Measurements from ENCODE around the gene H2AZ2.
"Not testable (repeated sequence)": the region's sequence is repeated elsewhere in the genome, so short reads cannot be mapped to it uniquely, and the experiment has no call there.

The H2AZ2 gene

DNA sequence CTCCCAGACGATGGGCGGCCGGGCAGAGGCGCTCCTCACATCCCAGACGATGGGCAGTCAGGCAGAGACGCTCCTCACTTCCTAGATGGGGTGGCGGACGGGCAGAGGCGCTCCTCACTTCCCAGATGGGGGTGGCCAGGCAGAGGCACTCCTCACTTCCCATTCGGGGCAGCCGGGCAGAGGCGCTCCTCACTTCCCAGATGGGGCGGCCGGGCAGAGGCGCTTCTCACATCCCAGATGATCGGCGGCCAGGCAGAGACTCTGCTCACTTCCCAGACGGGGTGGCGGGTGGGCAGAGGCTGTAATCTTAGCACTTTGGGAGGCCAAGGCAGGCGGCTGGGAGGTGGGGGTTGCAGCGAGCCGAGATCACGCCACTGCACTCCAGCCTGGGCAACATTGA is 24.0 kb upstream of the H2AZ2 start:
- DNase-seq (ENCODE audit: extremely low read depth in 1 of 2, low read depth in 1 of 2): not testable (repeated sequence)

DNA sequence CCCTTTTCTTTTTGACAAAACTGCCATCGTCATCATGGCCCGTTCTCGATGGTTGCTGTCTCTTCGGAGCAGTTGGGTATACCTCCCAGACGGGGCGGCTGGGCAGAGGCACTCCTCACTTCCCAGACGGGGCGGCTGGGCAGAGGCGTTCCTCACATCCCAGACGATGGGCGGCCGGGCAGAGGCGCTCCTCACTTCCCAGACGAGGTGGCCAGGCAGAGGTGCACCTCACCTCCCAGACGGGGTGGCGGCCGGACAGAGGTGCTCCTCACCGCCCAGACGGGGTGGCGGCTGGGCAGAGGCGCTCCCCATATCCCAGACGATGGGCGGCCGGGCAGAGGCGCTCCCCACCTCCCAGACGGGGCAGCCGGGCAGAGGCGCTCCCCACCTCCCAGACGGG is 22.9 kb upstream of the H2AZ2 start:
- DNase-seq (ENCODE audit: extremely low read depth in 1 of 2, low read depth in 1 of 2): not testable (repeated sequence)

DNA sequence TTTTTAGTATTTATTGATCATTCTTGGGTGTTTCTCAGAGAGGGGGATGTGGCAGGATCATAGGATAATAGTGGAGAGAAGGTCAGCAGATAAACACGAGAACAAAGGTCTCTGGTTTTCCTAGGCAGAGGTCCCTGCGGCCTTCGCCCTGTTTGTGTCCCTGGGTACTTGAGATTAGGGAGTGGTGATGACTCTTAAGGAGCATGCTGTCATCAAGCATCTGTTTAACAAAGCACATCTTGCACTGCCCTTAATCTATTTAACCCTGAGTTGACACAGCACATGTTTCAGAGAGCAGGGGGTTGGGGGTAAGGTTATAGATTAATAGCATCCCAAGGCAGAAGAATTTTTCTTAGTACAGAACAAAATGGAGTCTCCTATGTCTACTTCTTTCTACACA is 22.4 kb upstream of the H2AZ2 start:
- not testable (repeated sequence) for DNase-seq (ENCODE audit: extremely low read depth in 1 of 2, low read depth in 1 of 2)

DNA sequence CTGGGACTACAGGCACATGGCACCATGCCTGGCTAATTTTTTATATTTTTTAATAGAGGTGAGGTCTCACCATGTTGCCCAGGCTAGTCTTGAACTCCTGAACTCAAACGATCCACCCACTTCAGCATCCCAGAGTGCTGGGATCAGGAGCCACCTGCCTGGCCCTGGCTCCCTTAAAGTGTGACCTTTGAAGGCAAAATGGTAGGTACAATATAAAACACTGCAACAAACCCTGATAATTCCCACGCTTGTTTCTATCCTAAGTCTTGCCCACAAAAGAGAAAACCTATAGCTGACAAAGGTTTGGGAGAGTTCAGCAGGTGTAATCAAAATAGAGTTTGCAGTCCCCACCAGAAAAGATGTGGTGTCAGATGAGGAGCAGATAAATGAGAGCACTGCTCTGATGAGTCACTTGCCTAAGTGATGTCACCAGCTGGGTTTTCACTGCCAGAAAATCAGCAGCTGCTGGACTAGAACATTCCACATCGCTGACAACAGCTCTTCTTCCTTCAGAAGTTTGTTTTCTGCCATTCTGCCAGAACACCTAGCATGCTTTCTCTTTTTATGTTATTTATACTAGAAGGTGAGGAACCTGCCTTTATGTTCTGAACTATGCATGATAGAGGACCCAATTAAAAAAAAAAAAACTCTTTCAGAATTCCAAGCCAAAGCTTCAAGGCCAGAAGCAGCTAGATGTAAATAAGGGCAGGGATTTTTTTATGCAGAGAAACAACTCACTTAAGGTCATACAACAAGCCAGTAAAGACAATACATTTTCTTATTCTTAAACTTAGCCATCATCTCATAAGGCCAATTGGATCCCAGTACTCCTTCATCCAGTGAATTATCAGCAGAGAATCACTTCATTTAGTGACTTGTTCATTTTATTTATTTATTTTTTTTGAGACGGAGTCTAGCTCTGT is 19.4 kb upstream of the H2AZ2 start:
- no peak for DNase-seq (ENCODE audit: extremely low read depth in 1 of 2, low read depth in 1 of 2)

DNA sequence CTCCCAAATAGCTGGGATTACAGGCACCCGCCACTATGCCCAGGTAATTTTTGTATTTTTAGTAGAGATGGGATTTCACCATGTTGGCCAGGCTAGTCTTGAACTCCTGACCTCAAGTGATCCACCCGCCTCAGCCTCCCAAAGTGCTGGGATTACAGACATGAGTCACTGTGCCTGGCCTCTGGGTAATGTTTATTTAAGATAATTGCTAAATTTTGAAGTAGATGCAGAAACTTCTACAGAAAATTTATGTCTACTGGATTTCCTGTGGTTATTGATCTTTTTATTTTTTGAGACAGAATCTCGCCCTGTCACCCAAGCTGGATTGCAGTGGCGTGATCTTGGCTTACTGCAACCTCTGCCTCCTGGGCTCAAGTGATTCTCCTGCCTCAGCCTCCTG is 14.1 kb upstream of the H2AZ2 start:
- DNase-seq (ENCODE audit: extremely low read depth in 1 of 2, low read depth in 1 of 2): not testable (repeated sequence)

DNA sequence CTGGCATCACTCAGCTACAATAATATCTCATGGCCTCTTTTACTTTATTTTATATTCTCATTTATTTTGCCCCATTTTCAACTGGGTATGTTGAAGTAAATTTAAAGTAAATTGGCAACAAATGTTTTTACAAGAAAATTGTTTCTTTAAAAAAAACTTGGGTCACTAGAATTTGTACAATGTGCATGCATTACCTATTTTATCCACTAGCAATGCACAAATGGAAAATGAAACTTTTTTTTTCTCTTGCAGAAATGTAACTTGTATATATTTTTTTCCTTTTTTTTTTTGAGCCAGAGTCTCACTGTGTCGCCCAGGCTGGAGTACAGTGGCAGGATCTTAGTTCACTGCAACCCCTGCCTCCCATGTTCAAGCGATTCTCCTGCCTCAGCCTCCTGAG is 10.3 kb upstream of the H2AZ2 start:
- no peak for DNase-seq (ENCODE audit: extremely low read depth in 1 of 2, low read depth in 1 of 2)

DNA sequence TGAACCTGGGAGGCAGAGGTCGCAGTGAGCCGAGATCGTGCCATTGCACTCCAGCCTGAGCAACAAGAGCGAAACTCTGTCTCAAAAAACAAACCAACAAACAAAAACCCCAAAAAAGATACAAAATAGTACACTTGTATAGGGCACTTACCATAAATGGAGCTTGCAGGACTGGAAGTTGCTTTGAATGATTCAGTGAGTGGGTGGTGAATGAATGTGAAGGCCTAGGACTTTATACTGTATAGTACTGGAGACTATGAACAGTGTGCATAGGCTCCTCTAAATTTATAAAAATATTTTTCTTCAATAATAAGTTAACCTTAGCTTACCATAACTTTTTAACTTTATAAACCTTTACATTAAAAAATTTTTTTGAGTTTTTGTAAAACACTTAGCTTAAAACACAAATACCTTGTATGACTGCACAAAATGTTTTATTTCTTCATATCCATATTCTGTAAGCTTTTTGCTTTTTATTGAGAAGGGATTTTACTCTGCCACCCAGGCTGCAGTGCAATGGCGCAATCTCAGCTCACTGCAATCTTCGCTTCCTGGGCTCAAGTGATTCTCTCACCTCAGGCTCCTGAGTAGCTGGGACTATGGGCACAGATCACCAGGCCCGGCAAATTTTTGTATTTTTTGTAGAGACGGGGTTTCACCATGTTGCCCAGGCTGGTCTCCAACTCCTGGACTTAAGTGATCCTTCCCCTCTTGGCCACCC is 6.9 kb upstream of the H2AZ2 start:
- DNase-seq (ENCODE audit: extremely low read depth in 1 of 2, low read depth in 1 of 2): no peak

DNA sequence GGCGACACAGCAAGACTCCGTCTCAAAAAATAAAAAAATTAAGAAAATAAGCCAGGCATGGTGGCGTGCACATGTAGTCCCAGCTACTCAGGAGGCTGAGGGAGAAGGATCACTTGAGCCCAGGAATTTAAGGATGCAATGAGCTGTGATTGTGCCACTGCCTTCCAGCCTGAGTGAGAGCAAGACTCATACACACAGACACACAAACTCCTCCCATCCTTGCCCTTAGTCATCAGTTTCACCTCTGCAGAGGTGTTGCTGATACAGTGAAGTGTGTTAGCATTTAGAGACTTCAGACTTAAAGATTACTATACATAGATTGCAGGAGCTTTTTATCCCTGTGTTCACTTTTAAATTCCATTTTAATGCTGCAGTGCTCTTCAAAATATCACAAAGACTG is 5.5 kb upstream of the H2AZ2 start:
- no peak for DNase-seq (ENCODE audit: extremely low read depth in 1 of 2, low read depth in 1 of 2)

DNA sequence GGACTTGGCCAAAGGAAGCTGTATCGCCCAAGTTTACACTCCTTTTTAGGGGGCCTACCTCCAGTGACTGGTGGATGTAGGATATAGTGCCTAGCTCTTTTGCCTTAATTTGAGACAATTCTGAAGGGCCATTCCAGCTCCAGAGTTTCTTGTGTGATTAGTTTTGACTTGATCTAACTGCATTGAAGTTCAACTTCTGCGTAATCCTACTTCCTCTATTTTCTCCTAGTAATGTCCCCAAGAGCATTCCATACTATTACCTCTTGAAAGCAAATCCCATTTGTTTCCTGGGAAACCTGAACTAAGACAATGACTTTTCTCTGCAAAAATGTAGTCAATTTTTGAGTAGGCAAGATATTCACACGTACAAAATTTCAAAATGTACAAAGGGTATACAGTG is 4.7 kb upstream of the H2AZ2 start:
- DNase-seq (ENCODE audit: extremely low read depth in 1 of 2, low read depth in 1 of 2): no peak

DNA sequence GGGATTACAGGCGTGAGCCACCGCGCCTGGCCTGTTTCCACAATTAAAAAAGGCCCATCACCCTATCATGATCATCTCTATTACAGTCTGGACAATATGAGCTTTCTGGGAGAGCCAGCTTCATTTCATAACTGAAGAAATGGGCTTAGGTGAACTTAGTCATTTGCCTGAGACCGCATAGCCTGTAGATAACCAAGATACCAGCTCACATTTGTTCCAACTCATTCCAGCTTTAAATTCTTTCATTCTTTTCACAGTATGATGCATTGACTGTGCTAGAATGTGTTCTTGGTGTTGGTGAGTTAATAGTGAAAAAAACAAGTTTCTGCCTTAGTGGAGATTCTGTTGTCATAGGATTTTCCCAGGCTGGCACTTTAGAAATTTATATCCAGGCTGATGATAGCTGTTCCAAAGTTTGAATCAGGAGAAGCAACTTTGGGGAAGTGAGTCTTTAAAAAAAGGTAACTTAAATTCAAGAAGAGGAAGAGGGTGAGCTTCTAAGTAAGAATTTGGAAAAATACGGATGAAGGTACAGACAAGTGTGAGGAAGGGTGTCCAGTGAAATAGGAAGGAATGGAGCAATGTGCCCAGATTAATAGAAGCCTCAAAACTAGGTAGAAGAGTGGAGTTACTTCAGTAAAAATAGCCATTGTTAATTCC is 2.1 kb upstream of the H2AZ2 start:
- no peak for DNase-seq (ENCODE audit: extremely low read depth in 1 of 2, low read depth in 1 of 2)

DNA sequence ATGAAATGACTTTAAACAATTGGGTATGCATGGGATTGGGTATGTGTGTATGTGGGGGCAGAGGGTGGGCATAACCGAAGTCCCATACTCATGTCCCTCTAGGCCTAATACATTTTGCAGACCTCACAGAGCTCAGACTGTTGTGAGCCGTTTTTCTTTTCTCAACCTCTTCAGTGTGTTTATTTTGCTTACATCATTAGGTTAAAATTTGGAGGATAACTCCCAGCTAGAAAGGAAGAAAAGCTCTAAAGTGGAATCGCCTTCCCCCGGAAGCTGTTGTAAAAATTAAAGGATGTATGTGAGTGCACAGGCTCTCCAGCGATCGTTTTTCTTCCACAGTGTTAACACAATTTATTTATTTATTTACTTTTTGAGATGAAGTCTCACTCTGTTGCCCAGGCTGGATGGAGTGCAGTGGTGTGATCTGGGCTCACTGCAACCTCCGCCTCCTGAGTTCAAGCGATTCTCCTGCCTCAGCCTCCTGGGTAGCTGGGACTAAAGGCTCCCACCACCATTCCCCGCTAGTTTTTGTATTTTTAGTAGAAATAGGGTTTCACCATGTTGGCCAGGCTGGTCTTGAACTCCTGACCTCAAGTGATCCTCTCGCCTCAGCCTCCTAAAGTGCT is 1.5 kb upstream of the H2AZ2 start:
- no peak for DNase-seq (ENCODE audit: extremely low read depth in 1 of 2, low read depth in 1 of 2)

DNA sequence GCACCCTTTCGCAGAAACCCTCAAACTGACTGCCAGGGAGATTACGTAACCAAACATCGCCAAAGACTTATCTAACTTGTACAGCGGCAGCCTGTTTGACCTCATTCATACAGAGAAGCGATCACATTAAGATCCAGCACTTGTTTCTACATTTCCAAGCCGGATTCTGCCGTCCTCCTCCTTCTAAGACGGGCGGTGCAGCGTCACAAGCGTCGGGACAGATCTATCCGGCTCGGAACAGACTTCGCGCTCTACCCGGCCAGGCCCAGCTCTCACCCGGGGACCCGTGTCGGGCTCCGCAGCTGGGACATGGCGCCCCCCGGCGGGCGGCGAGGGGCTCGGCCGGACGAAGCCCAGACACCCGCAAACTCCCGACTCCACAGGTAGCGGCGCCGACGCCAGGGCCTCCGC is 373 bp downstream of the H2AZ2 start:
- DNase-seq (ENCODE audit: extremely low read depth in 1 of 2, low read depth in 1 of 2): peak; percentile 53 to 76

DNA sequence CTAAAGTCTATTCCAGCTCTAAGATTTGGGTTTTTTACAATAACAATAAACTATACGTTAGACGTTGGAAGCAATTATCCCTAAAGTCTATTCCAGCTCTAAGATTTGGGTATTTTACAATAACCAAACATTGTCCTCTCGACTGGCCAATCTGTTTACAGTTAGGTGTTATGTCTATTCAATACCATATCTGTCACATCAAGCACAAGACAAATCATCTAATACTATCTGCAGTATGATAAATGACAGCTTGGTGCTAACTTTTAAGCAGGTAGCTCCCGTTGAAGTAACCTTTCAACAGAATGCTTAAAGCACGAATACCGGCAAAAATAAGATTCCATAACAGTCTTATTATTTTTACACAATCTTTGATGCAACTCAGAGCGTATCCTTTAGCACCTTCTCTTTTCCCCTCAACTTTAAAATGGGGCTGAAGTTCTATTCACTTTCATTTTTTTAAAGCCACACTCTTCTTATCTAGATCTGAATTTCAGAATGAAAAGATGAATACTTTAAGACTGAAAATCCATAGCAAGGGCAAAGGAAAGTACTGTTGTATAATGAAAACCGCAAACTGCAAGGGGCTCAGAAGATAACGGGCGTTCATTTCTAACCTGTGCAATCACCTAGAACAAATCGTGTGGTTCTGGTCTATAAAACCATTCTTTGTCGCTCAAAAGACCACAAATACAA is 925 bp downstream of the H2AZ2 start:
- no peak for DNase-seq (ENCODE audit: extremely low read depth in 1 of 2, low read depth in 1 of 2)

DNA sequence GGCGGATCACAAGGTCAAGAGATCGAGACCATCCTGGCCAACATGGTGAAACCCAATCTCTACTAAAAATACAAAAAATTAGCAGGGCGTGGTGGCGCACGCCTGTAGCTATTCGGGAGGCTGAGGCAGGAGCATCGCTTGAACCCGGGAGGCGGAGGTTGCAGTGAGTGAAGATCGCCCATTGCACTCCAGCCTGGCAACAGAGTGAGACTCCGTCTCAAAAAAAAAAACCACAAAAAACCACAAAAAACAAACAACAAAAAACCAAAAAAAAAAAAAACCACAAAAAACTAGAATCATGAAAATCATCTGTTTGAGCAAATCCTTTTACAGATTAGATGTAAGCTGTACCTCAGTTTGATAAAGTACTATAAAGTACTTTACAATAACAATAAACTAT is 1.5 kb downstream of the H2AZ2 start:
- not testable (repeated sequence) for DNase-seq (ENCODE audit: extremely low read depth in 1 of 2, low read depth in 1 of 2)

DNA sequence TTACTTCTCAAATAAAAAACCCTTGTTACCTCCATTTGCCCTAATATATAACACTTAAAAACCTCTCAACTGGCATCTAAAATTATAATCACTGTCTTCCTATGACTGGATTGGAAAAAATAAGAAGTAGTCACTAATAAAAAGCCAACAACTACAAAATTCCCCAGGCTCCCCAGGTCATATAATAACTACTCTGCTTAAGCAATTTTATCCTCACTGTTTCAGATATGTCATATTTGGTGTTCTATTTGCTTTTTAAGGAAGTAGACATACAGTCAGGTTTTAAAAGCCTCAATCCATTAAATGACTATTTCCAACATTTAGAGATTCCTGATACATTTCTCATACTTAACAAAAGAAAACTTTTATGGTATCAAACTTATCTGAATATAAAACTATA is 2.4 kb downstream of the H2AZ2 start:
- no peak for DNase-seq (ENCODE audit: extremely low read depth in 1 of 2, low read depth in 1 of 2)

DNA sequence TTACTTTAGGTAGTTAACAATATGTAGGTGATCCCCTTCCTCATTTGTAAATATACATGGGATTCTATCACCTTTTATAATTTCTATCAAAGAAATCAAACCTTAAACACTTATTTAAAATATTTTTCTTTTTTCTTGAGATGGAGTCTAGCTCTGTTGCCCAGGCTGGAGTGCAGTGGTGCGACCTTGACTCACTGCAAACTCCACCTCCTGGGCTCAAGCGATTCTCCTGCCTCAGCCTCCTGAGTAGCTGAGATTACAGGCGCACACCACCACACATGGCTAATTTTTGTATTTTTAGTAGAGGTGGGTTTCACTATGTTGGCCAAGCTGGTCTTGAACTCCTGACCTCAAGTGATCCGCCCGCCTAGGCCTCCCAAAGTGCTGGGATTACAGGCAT is 4.4 kb downstream of the H2AZ2 start:
- DNase-seq (ENCODE audit: extremely low read depth in 1 of 2, low read depth in 1 of 2): not testable (repeated sequence)

DNA sequence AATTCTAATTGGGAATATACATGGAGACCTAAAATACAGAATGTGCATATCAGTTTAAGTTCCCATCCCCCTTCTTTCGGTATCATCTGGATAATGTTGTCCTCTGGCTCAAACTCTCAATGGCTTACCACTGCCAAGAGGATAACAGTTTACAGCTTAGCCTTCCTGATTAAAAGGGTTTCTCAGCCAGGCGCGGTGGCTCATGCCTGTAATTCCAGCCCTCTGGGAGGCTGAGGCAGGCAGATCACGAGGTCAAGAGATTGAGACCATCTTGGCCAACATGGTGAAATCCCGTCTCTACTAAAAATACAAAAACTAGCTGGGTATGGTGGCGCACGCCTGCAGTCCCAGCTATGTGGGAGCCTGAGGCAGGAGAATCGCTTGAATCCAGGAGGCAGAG is 5.2 kb downstream of the H2AZ2 start:
- DNase-seq (ENCODE audit: extremely low read depth in 1 of 2, low read depth in 1 of 2): not testable (repeated sequence)

DNA sequence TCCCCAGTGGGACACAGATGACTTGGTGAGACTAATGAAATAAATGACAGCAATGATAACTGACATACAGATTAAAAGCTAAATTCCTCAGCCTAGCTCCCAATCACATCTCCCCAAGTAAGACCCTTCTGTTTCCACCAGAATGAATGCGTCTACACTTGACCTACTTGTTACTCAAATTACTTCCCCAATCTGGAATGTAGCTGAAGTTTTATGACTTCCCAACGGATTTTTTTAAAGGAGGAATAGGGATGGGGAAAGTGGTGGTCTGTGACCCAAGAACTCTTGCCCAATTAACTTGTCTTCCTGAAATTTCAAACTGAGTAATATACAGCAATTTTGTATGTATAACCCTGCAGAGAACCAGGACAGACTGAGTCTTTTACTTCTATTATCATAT is 9.1 kb downstream of the H2AZ2 start:
- DNase-seq (ENCODE audit: extremely low read depth in 1 of 2, low read depth in 1 of 2): no peak

DNA sequence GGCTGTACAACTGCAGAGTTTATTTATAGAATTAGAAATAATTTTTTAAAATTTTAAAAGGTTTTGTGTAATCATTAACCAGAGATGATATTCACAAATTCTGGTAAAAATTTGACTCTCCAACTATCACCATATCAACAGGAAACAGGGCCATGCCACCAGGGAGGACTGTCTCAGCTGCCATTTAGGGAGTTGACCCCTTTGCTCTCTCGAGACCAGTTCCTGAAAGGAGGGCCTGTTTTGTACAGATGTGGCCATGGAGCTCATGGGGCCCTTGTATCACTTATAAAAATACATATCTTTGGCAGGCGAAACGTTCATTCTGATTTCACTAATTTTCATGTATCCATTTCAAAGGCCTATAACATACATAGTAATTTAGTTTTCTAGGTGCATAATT is 20.3 kb downstream of the H2AZ2 start:
- DNase-seq (ENCODE audit: extremely low read depth in 1 of 2, low read depth in 1 of 2): no peak

DNA sequence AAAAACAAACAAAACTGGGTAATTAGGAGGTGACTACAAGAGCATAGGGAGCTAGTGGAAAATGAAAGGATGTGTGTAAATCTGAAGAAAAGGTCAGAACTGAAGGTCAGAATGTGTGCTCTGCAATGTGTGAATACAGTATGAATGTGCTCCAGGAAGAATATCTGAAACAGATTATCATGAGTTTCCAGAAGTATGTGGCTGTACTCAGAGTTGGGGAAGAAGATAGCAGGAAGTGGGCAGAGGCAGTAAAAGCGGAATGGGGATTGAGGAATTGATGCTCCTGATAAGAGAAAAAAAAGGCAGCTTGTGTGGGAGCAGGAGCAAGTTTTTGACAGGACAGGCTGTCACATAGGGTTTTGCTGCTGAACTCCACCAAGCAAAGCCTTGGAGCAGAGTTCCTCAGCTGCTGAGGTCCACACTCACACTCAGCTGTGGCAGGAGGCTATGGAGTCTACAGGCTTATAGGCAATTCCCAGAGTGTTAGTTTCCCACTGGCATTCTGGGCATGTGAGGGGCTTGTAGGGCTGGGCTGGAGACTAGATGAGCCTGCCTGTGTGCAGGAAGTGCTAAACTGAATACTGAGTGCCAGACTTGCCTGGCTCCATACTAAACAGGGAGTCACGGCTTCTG is 22.9 kb downstream of the H2AZ2 start:
- no peak for DNase-seq (ENCODE audit: extremely low read depth in 1 of 2, low read depth in 1 of 2)
